Measurements from ENCODE around the gene DEPP1.

DEPP1 gene

DNA sequence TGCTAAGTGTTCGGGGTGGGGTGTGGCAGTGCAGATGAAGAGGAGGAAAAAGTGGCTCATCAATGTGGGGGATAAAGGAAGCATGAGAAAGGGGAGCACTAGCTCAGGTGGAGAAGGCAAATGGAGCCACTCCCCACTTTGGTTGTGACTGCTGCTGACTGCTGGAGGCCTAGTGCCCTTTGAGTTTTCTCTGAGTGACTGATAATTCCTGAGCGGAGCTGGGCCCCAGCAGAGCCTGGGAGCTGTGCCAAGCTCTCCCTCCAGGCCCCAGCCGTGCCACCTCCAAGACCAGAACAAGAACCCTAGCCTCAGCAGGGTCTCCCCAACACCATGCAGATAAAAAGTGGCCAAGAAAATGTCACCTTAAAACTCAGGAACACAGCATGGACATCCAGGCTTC, 28.7 kb downstream of the DEPP1 start (continued):
- TF ChIP-seq, protein P1, sequence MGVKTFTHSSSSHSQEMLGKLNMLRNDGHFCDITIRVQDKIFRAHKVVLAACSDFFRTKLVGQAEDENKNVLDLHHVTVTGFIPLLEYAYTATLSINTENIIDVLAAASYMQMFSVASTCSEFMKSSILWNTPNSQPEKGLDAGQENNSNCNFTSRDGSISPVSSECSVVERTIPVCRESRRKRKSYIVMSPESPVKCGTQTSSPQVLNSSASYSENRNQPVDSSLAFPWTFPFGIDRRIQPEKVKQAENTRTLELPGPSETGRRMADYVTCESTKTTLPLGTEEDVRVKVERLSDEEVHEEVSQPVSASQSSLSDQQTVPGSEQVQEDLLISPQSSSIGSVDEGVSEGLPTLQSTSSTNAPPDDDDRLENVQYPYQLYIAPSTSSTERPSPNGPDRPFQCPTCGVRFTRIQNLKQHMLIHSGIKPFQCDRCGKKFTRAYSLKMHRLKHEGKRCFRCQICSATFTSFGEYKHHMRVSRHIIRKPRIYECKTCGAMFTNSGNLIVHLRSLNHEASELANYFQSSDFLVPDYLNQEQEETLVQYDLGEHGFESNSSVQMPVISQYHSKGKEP (tag by site-specific recombination; IDR thresholded peaks at IDR 0.05), result no peak
- TF ChIP-seq ZNF140 (tag by site-specific recombination; IDR thresholded peaks at IDR 0.05) (no peak), ZNF335 (tag by site-specific recombination; conservative IDR thresholded peaks at IDR 0.05) (no peak), MEIS1 (CRISPR knock-in tag; IDR thresholded peaks at IDR 0.05; ENCODE audit: borderline replicate concordance) (no peak), ZNF571 (tag by site-specific recombination; IDR thresholded peaks at IDR 0.05) (no peak), ZNF670 (tag by site-specific recombination; IDR thresholded peaks at IDR 0.05; ENCODE audit: low read depth) (no peak), ZFP69B (tag by site-specific recombination; IDR thresholded peaks at IDR 0.05) (peak; percentile 72; the same call in 1 of the 2 replicates), ZNF324 (tag by site-specific recombination; IDR thresholded peaks at IDR 0.05) (no peak), ZNF830 (tag by site-specific recombination; IDR thresholded peaks at IDR 0.05; ENCODE audit: low read depth) (no peak), ZNF473 (tag by site-specific recombination; IDR thresholded peaks at IDR 0.05) (no peak), ZIC2 (tag by site-specific recombination; IDR thresholded peaks at IDR 0.05) (peak; percentile 64), BCL11B (tag by site-specific recombination; IDR thresholded peaks at IDR 0.05; ENCODE audit: low read depth) (no peak), ZXDB (tag by site-specific recombination; IDR thresholded peaks at IDR 0.05) (no peak), ZNF311 (tag by site-specific recombination; IDR thresholded peaks at IDR 0.05; ENCODE audit: borderline replicate concordance) (no peak), TRIM28 (IDR thresholded peaks at IDR 0.05; ENCODE audit: borderline replicate concordance, low read length) (no peak)
- TF ChIP-seq, protein P2, sequence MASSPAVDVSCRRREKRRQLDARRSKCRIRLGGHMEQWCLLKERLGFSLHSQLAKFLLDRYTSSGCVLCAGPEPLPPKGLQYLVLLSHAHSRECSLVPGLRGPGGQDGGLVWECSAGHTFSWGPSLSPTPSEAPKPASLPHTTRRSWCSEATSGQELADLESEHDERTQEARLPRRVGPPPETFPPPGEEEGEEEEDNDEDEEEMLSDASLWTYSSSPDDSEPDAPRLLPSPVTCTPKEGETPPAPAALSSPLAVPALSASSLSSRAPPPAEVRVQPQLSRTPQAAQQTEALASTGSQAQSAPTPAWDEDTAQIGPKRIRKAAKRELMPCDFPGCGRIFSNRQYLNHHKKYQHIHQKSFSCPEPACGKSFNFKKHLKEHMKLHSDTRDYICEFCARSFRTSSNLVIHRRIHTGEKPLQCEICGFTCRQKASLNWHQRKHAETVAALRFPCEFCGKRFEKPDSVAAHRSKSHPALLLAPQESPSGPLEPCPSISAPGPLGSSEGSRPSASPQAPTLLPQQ (tag by site-specific recombination; IDR thresholded peaks at IDR 0.05), result peak; percentile 94
- TF ChIP-seq, protein P3, sequence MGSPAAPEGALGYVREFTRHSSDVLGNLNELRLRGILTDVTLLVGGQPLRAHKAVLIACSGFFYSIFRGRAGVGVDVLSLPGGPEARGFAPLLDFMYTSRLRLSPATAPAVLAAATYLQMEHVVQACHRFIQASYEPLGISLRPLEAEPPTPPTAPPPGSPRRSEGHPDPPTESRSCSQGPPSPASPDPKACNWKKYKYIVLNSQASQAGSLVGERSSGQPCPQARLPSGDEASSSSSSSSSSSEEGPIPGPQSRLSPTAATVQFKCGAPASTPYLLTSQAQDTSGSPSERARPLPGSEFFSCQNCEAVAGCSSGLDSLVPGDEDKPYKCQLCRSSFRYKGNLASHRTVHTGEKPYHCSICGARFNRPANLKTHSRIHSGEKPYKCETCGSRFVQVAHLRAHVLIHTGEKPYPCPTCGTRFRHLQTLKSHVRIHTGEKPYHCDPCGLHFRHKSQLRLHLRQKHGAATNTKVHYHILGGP (tag by site-specific recombination; IDR thresholded peaks at IDR 0.05), result no peak
- TF ChIP-seq, protein P4, sequence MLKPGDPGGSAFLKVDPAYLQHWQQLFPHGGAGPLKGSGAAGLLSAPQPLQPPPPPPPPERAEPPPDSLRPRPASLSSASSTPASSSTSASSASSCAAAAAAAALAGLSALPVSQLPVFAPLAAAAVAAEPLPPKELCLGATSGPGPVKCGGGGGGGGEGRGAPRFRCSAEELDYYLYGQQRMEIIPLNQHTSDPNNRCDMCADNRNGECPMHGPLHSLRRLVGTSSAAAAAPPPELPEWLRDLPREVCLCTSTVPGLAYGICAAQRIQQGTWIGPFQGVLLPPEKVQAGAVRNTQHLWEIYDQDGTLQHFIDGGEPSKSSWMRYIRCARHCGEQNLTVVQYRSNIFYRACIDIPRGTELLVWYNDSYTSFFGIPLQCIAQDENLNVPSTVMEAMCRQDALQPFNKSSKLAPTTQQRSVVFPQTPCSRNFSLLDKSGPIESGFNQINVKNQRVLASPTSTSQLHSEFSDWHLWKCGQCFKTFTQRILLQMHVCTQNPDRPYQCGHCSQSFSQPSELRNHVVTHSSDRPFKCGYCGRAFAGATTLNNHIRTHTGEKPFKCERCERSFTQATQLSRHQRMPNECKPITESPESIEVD (tag by site-specific recombination; IDR thresholded peaks at IDR 0.05), result no peak
- TF ChIP-seq, protein P5, sequence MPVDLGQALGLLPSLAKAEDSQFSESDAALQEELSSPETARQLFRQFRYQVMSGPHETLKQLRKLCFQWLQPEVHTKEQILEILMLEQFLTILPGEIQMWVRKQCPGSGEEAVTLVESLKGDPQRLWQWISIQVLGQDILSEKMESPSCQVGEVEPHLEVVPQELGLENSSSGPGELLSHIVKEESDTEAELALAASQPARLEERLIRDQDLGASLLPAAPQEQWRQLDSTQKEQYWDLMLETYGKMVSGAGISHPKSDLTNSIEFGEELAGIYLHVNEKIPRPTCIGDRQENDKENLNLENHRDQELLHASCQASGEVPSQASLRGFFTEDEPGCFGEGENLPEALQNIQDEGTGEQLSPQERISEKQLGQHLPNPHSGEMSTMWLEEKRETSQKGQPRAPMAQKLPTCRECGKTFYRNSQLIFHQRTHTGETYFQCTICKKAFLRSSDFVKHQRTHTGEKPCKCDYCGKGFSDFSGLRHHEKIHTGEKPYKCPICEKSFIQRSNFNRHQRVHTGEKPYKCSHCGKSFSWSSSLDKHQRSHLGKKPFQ (tag by site-specific recombination; IDR thresholded peaks at IDR 0.05), result no peak
- TF ChIP-seq, protein P6, sequence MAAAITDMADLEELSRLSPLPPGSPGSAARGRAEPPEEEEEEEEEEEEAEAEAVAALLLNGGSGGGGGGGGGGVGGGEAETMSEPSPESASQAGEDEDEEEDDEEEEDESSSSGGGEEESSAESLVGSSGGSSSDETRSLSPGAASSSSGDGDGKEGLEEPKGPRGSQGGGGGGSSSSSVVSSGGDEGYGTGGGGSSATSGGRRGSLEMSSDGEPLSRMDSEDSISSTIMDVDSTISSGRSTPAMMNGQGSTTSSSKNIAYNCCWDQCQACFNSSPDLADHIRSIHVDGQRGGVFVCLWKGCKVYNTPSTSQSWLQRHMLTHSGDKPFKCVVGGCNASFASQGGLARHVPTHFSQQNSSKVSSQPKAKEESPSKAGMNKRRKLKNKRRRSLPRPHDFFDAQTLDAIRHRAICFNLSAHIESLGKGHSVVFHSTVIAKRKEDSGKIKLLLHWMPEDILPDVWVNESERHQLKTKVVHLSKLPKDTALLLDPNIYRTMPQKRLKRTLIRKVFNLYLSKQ (tag by site-specific recombination; IDR thresholded peaks at IDR 0.05; ENCODE audit: borderline replicate concordance), result no peak
- TF ChIP-seq, protein P7, sequence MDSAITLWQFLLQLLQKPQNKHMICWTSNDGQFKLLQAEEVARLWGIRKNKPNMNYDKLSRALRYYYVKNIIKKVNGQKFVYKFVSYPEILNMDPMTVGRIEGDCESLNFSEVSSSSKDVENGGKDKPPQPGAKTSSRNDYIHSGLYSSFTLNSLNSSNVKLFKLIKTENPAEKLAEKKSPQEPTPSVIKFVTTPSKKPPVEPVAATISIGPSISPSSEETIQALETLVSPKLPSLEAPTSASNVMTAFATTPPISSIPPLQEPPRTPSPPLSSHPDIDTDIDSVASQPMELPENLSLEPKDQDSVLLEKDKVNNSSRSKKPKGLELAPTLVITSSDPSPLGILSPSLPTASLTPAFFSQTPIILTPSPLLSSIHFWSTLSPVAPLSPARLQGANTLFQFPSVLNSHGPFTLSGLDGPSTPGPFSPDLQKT (IDR thresholded peaks at IDR 0.05; ENCODE audit: borderline replicate concordance, low read depth, low read length), result no peak
